SIG-M5 treated with dmso at 0.1 percent for 504 hours (cell line): ENCODE data around the gene PATJ.
"Not testable (repeated sequence)": the region's sequence is repeated elsewhere in the genome, so short reads cannot be mapped to it uniquely, and the experiment has no call there.

ENCODE experiments used
- DNase-seq: peaks from one replicate; lab custom pipeline; 2025; ENCODE audit not compliant: unreplicated experiment; lab: John Stamatoyannopoulos, UW

Gene PATJ

DNA sequence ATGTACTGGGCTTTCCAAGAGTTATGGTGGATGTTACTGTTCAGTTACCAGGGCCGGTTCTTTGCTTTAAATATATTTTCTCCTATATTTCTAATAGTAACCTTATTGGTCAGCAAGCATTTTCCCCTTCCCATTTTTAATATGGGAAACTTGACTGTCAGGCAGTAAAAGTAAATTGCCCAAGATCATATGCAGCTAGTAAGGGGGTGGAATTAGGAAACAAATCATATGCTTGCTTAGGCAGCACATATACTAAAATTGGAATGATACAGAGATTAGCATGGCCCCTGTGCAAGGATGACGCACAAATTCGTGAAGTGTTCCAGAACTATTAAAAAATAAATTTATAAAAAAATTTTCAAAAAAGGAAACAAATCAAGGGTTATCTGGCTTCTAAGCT lies 73.9 kb downstream of the PATJ start:
- DNase-seq, result no peak

DNA sequence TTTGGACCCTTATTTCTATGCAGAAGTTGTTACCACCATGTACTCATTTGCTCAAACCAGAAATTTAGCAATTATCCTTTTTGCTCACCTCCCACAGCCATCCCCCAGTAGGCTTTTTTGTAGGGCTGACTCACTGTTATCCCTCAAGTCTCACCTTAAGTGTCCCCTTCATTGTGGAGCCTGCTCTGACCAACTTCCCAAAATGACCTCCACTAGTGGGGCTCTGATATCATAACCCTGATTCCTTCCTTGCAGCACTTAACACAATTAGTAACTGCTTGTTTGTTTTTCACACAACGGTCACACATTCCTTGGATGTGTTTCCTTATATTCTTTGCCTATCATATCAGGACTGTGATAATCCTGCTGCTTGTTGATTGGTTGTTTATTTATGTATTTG lies 76.7 kb downstream of the PATJ start:
- no peak for DNase-seq

DNA sequence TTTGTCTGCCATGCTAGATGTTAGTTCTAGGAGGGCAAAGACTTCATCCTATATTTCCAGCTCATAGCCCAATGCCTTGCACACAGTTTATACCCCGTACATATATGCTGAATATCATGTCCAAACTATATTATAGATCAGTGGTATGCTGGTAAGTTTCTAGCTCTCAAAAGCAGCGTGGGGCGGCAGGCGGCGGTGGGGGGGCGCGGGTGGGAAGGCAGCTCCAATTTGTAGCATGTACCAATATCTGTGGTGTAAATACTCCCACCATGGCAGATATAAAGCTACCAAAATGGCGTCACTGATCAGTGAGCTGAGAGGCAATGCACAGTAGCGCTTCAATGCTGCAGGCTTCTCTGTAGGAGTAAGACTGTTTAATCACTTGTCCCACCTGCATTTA lies 77.1 kb downstream of the PATJ start:
- no peak for DNase-seq

DNA sequence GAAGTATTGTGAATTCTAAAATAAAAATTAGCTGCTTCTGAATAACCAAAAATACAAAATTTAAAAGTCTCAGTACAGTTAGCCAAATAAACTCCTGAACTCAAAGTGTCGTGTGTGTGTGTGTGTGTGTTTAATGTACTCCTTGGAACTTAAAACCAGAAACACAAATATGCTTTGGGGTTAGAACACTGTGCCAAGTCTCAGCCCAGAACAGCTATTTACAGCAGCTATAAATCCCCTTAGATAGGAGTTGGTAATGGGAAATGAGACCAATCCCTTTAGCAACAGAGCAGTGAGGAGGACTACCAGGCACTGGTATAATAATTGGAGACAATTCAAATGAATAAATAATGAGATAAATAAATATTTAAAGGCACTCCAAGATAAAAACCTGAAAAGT lies 83.1 kb downstream of the PATJ start:
- no peak for DNase-seq

DNA sequence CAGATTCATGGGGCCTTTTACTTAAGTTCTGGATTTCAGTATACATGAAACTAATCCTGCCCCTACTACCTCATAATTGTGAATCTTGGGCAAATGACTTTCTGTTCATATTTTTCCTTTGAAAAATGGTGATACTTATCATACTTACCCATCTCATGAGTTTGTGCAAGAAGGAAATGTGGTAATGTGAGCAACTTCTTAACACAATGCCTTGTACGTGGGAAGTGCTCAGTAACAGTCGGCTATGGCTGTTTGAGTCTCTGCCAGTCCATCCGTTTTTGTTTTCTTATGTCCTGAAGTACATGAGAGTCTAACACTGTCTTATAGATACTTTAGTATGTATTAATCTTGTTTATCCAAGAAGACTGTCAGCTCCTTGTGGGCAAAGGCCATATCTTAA lies 86.5 kb downstream of the PATJ start:
- peak; percentile 13 for DNase-seq

DNA sequence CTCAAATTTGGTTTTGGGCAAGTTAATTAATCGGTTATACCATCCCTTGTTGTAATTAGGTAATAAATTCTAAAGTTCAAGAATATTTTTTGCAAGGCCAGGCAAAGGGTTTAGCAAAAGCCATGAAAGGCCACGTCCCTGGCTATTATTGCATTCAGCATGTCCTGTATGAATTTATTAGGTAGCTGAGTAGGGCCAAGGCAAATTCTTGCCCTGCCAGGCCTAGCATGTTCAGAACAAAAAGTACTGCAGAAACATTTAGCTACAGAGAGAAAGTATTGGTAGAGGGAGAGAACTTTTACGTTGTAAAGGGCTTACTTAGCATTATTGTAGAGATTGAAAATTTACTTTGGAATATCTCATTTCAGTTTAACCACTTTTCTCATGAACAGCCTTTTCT lies 94.4 kb downstream of the PATJ start:
- DNase-seq, result no peak

DNA sequence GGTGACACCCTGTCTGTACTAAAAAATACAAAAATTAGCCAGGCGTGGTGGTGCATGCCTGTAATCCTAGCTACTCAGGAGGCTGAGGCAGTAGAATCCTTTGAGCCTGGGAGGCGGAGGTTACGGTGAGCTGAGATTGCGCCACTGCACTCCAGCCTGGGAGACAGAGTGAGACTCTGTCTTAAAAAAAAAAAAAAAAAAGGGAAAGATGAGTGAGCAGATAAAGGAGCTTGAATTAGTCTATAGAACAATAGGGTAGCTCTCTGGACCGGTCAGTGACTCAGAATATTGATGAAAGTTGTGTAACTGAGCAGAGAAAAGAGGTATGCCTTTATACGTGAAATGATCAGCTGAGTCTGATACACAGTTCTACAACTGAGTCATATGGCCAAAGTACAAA lies 95.3 kb downstream of the PATJ start:
- DNase-seq, result not testable (repeated sequence)

DNA sequence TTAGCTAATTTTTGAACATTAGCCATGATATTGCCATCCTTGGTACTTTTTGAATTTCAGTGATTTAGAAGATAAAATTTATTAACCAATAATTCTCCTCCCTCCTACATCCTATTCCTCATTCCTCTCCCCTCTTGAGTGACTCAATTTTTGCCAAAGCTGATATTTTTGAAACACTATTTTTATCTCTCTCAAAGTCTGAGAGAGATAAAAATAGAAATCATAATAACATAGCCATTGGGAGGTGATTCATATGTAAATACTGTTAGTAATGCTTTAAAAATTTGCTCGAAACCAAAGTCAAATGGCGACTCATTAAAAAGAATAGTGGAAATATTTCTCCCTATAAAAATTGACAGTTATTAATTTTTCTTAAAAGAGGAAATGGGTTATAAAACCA lies 97.4 kb downstream of the PATJ start:
- DNase-seq, result no peak

DNA sequence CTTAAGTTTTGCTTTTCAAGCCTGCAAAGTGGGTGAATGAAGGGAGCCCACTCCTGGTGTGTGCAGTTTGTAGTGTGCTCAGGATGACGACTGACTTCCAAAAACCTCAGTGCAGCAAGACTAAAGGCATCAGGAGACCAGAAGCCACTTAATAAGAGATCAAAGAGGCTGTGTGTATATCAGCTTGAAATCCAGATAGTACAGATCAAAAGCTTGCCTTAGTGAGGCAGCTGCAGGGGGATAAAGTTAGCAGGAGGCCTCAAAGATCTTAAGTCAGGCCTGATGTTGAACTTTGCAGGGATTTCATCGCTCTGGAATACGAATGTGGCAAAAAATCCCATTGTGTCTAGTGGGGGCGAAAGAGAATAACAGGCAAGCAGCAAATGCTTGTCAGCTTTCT lies 99.8 kb downstream of the PATJ start:
- no peak for DNase-seq

DNA sequence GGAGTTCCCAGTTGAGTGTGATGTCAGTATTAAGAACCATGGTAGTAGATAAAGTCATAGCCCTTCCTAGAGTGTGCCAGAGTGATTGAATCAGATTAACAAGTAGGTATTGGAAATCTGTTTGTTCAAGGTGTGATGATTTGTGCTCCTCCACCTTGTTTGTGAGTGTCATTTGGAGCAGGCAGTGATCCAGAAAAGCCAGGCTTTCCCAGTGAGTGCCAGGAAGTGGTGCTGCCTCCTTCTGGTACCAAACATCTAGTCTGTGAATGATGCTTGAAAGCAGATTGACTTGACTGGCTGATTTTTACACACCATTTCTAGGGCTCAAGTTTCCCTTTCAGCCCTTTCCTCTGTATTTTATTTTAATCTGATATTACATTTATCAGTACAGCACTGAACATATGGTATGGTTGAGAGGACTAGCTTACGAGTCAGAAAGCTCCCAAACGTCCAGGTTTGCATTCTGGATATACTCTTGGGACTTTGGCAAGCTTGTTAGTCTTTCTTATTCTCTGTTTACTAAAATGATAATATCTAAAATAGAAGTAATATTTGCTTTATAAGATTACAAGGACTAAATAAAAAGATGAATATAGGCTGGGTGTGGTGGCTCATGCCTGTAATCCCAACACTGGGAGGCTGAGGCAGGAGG lies 100.7 kb downstream of the PATJ start:
- no peak for DNase-seq

DNA sequence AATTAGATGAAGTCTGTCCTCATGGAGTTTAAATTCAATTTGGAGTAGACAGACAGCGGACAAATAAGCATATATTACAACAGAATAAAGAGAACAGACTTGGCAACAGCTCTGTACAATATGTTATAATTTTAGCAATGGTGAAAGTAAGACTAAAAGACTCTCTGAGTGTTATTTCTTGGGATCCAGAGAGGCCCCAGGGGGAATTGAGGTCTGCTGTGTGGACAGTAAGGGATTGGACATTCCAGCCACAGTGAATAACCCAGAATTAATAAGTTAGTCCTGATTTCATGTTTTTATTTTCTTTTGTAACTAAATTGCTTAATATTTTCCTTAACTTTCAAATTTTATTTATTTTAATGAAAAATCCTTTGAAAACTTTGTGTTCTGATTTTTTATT lies 101.7 kb downstream of the PATJ start:
- DNase-seq, result no peak

DNA sequence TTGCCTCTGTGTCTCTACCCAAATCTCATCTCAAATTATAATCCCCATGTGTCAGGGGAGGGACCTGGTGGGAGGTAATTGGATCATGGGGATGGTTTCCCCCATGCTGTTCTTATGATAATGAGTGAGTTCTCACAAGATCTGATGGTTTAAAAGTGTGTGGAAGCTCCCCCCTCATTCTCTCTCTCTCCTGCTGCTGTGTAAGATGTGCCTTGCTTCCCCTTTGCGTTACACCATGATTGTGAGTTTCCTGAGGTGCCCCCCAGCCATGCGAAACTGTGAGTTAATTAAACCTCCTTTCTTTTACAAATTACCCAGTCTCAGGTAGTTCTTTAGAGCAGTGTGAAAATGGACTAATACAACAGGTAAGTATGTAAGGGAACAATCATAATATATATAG lies 102.4 kb downstream of the PATJ start:
- DNase-seq, result not testable (repeated sequence)

DNA sequence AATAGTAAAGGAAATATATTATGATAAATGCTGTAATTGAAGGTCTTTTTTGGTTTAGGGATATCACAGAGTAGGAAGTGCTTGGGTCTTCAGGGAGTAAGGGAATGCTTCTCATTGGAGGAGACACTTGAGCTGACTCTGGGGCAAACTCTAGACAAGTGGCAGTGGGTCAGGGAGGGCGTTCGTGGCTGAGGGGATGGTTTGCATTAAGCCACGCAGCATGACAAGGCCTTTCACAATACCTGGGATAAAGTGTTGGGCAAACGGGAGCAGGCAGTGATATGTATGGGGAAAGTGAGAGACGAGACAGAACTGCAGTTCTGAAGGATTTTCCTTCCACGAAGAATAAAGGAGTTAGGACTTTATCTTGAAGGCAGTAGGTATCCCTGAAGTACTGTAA lies 109.0 kb downstream of the PATJ start:
- DNase-seq, result no peak

DNA sequence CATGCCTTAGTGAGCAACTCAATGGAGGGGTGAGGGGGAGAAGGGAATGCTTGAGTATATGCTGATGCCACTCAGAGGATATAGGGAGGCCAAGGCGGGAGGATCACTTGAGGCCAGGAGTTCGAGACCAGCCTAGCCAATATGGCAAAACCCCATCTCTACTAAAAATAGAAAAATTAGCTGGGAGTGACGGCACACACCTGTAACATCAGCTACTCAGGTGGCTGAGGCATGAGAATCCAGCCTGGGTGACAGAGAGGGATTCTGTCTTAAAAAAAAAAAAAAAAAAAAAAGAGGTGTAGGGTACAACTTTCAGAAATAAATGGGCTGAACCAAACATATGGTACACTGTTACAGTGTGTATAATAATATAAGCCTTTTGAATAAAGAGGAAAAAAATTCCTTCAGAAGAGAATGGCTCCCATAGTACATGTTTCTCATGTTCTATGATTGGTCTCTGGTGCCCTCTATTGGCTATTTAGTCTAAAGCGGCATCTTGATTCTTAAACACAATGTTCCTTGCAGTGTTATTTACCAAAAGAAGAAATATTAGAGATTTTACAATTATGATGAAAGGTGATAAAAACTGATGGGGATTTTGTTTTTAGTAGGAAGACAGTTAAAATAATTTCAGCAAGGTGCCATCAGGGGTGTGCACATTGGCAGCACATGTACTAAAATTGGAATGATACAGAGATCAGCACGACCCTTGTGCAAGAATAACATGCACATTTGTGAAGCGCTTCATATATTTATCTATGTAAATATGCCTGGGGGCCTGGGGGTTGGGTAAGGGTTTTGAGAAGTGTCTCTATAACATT lies 109.8 kb downstream of the PATJ start:
- DNase-seq, result peak; percentile 52

DNA sequence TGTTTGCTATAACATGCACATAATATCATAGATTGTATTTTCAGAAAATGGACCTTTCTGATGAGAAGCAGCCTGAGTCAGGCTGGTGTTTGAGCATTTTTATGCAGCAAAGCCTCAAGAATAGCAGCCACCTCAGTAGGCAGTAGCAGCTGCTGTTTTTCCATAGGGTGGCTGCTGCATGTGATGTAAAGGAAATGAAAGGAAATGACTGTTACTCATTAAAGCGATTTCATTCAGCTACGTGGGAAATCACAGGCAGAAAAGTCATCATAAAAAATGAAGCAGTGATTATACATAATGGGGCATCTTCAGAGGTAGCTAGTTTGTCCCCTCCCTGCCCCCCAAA lies 110.4 kb downstream of the PATJ start:
- DNase-seq, result no peak

DNA sequence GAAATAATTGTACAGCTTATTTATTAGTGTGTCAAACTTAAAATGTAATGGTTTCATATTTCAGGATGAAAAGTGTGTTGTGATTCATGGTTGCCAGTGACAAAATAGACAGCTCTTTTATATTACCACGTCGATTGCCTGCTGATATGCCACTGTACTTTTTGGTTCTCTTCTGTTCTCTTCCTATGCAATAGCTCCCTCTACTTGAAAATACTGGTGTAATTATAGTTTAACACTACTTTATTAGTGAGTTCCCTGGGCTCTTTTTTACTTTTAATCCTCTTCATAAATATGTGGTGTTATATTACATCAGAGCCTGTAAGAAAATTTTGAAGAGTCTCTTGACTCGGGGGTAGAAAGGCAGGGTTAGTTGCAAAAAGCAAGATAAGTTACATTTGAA lies 111.3 kb downstream of the PATJ start:
- DNase-seq, result peak; percentile 43

DNA sequence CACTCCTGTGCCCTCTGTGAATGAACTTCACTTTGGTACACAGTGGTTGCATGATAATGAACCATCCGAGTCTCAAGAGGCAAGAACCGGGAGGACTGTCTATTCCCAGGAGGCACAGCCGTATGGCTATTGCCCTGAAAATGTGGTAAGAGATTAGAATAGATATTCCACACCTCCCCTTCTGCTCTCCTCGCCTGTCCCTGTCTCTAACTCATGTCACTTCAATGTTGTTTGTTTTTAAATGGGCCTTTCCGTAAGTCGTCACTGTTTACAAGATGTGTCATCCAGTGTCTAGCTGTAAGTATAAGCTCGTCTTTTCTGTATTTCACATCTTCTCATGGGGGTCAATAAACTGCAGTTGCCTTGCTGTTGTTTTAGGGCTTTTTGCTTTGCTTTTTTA lies 122.2 kb downstream of the PATJ start:
- no peak for DNase-seq

DNA sequence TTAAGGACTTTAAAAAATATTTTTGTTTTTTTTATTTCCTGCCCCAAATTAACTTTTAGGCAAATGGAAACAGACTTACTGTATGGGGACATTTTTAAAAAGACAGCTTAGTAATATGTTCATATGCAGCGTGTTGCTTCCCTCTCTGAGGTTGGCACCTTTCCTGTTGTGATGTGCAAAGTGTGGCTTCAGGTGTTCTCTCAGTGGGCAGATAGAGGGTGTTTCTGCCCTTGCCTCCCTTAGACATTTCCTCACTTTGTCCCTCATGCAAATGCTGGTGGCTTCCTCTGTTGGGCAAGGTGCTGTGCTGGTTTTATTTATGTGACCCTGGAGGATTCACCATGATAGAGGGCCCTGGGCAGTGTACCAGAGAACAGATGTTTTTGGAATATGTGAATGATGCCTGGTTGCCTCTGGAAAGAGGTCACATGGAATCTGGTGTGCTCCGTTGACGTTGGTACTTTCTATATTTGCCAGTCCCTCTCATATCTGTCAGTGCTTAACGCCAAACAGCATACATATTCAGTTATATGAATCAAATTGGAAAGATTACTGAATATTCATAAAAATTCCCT lies 123.5 kb downstream of the PATJ start:
- DNase-seq, result no peak

DNA sequence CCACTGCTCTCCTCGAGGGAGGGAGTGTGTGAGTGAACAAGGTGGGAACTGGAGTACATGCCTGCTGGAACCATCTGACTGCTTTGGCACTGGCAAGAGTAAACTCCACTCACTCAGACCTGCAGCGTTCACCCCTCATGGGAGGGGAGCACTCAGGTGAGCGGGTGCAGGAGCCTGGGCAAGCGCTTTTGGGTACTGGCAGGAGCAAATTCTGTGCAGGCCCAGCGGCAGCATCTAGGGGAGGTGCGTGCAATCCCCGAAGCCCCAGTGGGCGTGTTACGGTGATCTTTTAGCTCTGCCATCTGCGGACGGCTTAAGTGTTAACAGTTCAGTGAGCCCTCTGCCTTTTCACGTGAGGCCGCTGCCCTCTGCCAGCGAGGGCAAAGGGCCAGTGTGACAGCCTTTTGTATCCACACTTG lies 127.4 kb downstream of the PATJ start:
- DNase-seq, result no peak

DNA sequence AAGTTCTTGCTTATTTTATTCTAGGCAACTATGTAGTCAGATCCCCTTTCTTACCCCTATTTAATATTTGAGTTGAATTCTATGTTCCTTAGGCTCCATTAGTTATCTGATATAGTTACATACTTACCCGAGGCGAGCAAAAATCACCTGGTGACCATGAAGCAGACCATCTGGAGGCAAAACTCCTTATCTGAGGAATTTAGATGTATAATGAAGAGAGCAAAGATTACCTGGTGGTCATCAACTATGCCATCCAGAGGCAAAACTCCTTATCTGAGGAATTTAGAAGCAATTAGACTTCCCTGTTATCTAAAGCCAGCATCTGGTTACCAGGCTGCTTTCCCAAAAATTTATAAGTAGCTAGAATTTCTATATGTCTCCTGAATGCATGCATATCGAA lies 129.9 kb downstream of the PATJ start:
- DNase-seq, result no peak

DNA sequence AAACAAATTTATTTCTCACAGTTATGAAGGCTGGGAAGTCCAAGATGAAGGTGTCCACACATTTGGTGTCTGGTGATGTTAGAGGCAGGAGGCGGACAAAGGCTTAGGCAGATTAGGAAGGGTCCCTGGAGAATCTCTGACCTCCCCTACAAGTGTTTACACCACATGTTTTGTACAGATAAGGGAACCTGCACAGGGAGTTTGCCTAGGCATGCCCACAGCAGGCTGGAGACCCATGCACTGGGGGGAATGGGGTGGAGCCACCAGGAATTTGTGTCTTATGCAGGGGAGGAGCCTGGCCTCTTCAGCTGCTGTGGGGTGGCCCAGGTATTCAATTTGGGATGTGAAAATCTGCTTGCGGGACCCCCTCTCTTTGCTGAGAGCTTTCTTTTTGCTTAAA lies 131.3 kb downstream of the PATJ start:
- DNase-seq, result no peak

DNA sequence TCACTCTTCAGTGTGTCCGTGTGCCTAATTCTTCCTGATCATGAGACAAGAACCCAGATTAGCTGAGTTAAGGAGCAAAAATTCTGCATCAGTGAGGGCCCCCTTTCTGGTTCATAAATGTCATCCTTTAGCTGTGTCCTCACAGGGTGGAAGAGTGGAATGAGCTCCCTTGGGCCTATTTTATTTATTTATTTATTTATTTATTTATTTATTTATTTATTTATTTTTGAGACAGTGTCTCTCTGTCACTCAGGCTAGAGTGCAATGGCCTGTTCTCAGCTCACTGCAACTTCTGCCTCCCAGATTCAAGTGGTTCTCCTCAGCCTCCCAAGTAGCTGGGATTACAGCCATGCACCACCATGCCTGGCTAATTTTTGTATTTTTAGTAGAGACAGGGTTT lies 131.7 kb downstream of the PATJ start:
- no peak for DNase-seq

DNA sequence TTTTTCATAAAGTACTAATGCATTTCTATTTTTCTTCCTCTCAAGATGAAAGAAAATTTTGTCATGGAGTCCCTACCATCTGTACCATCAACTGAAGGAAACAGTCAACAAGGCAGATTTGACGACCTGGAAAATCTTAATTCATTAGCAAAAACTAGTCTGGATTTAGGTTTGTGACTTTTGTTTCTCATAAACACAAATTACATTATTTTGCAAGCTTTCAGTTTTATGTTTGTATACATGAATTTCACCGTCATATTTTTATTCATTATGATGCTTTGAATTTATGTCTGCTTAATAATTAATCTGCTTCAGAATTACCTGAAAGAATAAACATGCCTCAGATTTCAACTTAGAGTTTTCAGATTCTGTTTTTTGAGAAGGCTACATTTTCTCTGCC lies 132.9 kb downstream of the PATJ start:
- DNase-seq, result no peak
